NCI-H2227 (cell line): Measurements from ENCODE around the gene FADS6.

Source experiments
- DNase-seq: peaks from one replicate; lab custom pipeline; 2025; ENCODE audit not compliant: unreplicated experiment; lab: John Stamatoyannopoulos, UW

The FADS6 gene

GRCh38 chr17:74892974-74893911, at the start of gene FADS6:
FADS6 (minus strand) TSS chr17:74893633; CDS start chr17:74893595, 38 bp downstream.
- DNase-seq: no peak

- no peak for DNase-seq
Observed at GRCh38 chr17:74941128-74941725, 47.8 kb upstream of the FADS6 start.

- no peak for DNase-seq
Observed at GRCh38 chr17:74939534-74939933, 46.1 kb upstream of the FADS6 start.

- DNase-seq: no peak
Observed at GRCh38 chr17:74938194-74938950, 44.9 kb upstream of the FADS6 start.

- DNase-seq: no peak
Observed at GRCh38 chr17:74937064-74938051, 43.9 kb upstream of the FADS6 start.

- DNase-seq: no peak
Observed at GRCh38 chr17:74936470-74936799, 43.0 kb upstream of the FADS6 start.

- DNase-seq: no peak
Observed at GRCh38 chr17:74935585-74936469, 42.4 kb upstream of the FADS6 start, which contains the start of gene OTOP3. OTOP3 (plus strand) TSS chr17:74935898; CDS start chr17:74935922, 24 bp downstream.

GRCh38 chr17:74935048-74935447, 41.6 kb upstream of the FADS6 start:
- no peak for DNase-seq

- DNase-seq: no peak
Observed at GRCh38 chr17:74930535-74931036, 37.2 kb upstream of the FADS6 start.

GRCh38 chr17:74928786-74929185, 35.4 kb upstream of the FADS6 start:
- DNase-seq: no peak

GRCh38 chr17:74925242-74925641, 31.8 kb upstream of the FADS6 start:
- DNase-seq: no peak

- peak; percentile 42 for DNase-seq
Observed at GRCh38 chr17:74924250-74924948, 31.0 kb upstream of the FADS6 start, which contains the start of gene OTOP2. OTOP2 (plus strand) TSS chr17:74924273; CDS start chr17:74924633, 360 bp downstream.

- peak; percentile 54 for DNase-seq
Observed at GRCh38 chr17:74923538-74924249, 30.3 kb upstream of the FADS6 start.

GRCh38 chr17:74922694-74923537, 29.5 kb upstream of the FADS6 start, which contains the start of gene USH1G:
USH1G (minus strand) TSS chr17:74923255; CDS start chr17:74923073, 182 bp downstream.
- DNase-seq: no peak

- no peak for DNase-seq
Observed at GRCh38 chr17:74922172-74922571, 28.7 kb upstream of the FADS6 start.

GRCh38 chr17:74921769-74922168, 28.3 kb upstream of the FADS6 start:
- DNase-seq: no peak
